Liver (tissue), 3 donors: ENCODE measurements around the gene MLN.

Source experiments
- FOXA1 ChIP-seq: IDR thresholded peaks from 2 replicates; pipeline ENCODE4 v1.6.1; 2016; ENCODE audit warnings: antibody characterized with exemption
- RAD21 ChIP-seq, 2 donors: IDR thresholded peaks; 2 replicates each; pipeline ENCODE4 v1.6.1; 2016; ENCODE audit warnings: antibody characterized with exemption in 2 of 2, mild to moderate bottlenecking in 2 of 2
- SP1 ChIP-seq: IDR thresholded peaks from 2 replicates; pipeline ENCODE4 v1.6.1; 2018; ENCODE audit warnings: antibody characterized with exemption, mild to moderate bottlenecking
- TF ChIP-seq, protein P1 (sequence below): fragments of 150-350 bp; IDR thresholded peaks from 2 replicates; pipeline ENCODE4 v1.5.1; 2017; ENCODE audit warnings: improper control_type of control experiment, low read depth, low read length; ENCODE audit not compliant: missing input control
- TF ChIP-seq, protein P2 (sequence below): IDR thresholded peaks from 2 replicates; pipeline ENCODE4 v1.6.1; 2016; ENCODE audit warnings: antibody characterized with exemption
- donor health status: healthy.
- donor health status: healthy.

DNA sequence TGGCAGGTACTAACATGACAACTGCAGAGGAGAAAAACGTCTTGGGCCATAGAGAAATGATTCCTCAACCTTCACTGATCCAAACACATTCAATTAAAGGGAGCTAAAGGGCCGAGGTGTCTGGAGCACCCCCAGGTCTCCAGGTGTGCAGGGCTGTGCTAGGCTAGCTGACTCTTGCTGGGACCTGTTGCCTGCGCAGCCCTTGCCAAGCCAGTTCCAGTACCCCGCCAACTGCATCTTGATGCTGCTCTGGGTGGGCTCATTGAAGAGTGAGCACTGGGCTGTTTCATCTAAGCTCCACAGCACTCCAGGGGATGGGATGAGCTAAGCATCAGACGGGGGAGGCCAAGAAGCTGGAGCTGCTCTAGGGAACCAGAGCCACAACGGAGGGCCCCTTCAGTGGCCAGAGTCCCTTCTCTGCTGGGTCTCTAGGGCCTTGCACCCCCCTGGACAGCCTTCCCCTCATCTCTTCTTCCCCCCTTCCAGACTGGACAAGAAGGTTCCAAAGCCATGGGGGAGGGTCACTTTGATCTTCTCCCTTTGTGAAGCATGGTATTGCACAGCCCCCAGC, 30.8 kb downstream of the MLN start:
- TF ChIP-seq, protein P1, sequence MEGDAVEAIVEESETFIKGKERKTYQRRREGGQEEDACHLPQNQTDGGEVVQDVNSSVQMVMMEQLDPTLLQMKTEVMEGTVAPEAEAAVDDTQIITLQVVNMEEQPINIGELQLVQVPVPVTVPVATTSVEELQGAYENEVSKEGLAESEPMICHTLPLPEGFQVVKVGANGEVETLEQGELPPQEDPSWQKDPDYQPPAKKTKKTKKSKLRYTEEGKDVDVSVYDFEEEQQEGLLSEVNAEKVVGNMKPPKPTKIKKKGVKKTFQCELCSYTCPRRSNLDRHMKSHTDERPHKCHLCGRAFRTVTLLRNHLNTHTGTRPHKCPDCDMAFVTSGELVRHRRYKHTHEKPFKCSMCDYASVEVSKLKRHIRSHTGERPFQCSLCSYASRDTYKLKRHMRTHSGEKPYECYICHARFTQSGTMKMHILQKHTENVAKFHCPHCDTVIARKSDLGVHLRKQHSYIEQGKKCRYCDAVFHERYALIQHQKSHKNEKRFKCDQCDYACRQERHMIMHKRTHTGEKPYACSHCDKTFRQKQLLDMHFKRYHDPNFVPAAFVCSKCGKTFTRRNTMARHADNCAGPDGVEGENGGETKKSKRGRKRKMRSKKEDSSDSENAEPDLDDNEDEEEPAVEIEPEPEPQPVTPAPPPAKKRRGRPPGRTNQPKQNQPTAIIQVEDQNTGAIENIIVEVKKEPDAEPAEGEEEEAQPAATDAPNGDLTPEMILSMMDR, result no peak
- TF ChIP-seq RAD21 (IDR thresholded peaks at IDR 0.05) (no peak), SP1 (no peak), FOXA1 (no peak)
- TF ChIP-seq, protein P2, sequence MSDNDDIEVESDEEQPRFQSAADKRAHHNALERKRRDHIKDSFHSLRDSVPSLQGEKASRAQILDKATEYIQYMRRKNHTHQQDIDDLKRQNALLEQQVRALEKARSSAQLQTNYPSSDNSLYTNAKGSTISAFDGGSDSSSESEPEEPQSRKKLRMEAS, result no peak
